GM12873 (cell line): ENCODE results near the gene KLHL11.

Experiments
- TF ChIP-seq, protein P1 (sequence below): IDR thresholded peaks from 2 replicates; pipeline ENCODE4 v1.5.1; 2012; ENCODE audit warnings: low read depth, mild to moderate bottlenecking, moderate library complexity, low read length, control low read depth; ENCODE audit not compliant: insufficient read depth; ENCODE audit errors: missing control alignments

The KLHL11 gene

DNA sequence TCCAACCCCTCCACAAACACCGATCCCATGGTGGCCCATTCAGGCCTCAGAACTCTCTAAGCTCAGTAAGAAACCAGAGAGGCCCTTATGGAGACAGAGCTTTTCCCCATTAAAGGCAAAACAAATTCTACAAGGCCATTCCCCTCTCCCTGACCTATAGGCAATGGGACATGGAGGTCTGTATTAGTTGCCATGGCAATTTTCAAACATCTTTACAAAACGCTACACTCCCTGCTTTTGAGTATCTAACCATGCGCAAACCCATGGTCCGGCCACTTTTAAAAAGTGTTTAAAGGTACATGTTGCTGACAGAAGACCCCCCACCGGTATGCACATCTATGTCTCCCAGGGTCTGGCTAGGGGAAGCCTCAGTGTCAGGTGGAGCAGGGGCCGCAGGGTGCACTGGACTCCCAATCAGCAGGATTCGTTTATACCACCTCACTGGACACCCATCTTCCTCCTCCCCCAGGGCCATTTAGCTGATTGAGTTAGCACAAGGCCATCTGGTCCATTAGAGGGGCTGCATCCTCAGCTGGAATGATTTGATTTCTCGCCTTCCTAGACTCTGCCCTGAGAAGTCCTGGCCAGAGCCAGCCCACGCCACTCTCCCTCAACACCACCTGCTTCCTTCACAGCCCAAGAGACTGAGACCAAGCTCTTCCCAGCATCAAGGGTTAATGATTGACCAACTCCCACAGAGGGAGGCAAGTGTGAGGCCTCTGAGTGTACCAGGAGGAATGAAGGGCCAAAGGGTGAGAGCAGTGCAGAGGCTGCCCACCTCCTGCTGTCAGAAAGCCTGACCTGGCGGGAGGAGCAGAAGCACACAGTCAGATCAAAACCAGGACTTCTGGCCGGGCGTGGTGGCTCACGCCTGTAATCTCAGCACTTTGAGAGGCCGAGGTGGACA lies 42.7 kb upstream of the KLHL11 start:
- TF ChIP-seq, protein P1, sequence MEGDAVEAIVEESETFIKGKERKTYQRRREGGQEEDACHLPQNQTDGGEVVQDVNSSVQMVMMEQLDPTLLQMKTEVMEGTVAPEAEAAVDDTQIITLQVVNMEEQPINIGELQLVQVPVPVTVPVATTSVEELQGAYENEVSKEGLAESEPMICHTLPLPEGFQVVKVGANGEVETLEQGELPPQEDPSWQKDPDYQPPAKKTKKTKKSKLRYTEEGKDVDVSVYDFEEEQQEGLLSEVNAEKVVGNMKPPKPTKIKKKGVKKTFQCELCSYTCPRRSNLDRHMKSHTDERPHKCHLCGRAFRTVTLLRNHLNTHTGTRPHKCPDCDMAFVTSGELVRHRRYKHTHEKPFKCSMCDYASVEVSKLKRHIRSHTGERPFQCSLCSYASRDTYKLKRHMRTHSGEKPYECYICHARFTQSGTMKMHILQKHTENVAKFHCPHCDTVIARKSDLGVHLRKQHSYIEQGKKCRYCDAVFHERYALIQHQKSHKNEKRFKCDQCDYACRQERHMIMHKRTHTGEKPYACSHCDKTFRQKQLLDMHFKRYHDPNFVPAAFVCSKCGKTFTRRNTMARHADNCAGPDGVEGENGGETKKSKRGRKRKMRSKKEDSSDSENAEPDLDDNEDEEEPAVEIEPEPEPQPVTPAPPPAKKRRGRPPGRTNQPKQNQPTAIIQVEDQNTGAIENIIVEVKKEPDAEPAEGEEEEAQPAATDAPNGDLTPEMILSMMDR: no peak

GRCh38 chr17:41907185-41907556 lies 41.9 kb upstream of the KLHL11 start:
- TF ChIP-seq, protein P1: no peak

- TF ChIP-seq, protein P1: no peak
These were observed 41.4 kb upstream of the KLHL11 start for GRCh38 chr17:41906465-41907184.

DNA sequence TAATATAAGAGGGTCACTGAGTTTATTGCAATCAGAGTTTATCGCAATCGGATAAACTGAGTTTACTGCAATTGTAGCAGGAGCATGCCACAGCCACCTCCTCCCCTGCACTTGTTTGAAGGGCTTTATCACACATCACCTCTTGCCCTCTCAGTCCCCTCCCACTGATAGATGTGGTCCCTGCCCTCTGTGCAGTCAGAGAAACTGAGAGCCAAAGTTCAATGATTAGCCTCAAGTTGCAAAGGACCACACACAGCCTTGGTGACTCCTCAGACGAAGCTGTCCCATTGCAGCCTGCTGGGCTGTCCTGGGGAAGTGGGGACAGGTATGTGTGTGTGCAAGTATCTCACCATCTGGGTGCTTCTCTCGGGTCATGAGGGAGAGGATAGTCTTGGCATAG lies 39.9 kb upstream of the KLHL11 start:
- TF ChIP-seq, protein P1: no peak

DNA sequence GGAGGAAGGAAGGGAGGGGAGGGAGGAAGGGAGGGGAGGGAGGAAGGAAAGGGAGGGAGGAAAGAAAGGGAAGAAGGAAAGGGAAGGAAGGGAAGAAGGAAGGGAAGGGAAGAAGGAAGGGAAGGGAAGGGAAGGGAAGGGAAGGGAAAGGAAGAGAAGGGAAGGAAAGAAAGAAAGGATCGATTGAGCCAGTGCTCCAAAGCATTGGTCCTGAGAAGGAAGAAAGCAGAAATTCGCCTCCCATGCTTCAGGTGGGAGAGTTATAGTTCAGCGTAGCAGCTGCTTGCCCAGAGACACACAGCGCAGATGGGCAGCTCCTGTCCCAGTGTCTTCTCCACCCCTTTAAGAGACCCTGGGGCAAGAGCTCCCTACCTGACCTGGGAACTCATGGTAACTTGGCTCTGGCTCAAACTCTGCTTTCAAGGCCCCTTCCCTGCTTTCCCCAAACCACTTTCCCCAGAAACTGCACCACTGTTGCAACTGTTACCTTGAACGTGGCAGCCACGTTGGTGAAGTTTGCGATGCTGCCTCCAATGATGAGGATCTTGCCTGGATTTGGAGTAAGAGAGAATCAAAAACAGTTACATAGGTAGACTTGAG lies 39.1 kb upstream of the KLHL11 start:
- TF ChIP-seq, protein P1: no peak

DNA sequence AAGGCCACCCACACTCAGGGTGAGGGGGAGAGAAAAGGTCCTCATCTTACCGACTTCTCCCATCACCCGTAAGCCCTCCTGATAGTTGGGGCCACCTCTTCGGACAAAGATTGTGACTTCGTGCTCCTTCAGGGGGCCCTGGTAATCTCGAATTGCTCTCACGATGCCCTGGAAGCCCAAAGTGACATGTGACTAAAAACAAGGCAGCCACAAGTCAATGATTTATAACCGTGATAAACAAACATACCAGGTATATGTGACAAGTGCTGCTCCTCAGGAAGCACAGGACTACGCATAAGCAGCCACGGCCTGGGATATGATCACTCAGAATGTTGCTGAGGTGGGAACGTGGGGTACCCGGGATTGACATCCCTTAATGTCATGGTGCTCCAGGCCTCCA lies 36.4 kb upstream of the KLHL11 start:
- TF ChIP-seq, protein P1: no peak

DNA sequence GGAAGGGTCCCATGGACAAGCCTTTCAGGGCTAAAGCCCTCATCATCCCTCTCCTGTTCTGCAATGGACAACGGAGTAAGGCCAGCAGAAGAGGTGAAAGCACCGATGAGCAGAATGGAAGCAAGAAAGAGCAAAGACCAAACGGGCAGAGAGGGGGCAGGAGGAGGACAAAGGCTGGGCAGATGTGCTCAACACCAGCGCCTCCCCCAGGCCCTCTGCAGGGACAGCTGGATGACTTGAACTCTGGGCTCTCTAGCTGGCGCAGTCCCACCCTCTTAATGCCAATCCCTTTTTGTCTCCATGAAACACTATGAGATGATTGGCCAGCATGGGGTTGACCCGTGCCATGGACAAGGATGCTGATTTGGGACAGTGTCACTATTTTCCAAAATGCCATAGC lies 31.5 kb upstream of the KLHL11 start:
- TF ChIP-seq, protein P1: peak; percentile 6
